ENCODE data around the gene CELA2A.
"Not testable (repeated sequence)": the region's sequence is repeated elsewhere in the genome, so short reads cannot be mapped to it uniquely, and the experiment has no call there.

CELA2A gene

DNA sequence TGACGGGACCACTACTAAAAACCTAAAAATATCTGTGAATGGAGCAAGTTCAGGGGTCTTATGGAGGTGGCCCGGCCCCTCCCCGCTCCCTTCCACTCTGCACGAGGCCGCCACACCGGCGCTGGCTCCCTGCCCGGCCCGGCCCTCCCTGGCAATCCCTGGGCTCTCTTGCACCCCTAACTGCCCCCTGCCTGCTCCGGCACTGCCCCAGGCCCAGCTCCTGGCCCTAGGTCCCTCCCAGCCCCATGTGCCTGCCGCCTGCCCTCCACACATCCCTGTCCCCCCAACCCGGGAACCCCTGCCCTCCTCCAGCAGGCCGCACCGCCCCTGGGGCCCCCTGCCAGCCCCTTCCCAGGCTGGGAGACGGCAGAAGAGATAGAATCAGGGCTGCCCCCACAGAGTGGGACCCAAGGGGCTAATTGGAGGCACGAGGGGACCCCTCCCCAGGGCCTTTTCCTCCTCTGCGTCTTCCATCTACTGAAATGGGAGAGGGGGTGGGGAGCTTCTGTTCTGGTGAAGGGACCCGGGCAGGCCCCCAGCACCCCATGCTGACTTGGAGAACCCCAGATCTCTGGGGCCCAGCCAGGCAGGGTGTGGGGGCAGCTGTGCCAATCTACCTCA is 27.6 kb upstream of the CELA2A start:
- H3K27me3 Mint-ChIP-seq: no peaks in the 10 kb centered on the region
- intact Hi-C loops (cut with micrococcal nuclease): no loop called here
- peaks cover 95% of the 10 kb centered on the region for H3K4me1 Mint-ChIP-seq (ENCODE audit: low read depth)

GRCh38 chr1:15429701-15430149 is 26.8 kb upstream of the CELA2A start:
- peaks cover 82% of the 10 kb centered on the region for H3K36me3 Mint-ChIP-seq (ENCODE audit: low read depth)
- H3K9me3 Mint-ChIP-seq: no peaks in the 10 kb centered on the region
- H3K27me3 Mint-ChIP-seq: no peaks in the 10 kb centered on the region
- H3K27ac Mint-ChIP-seq: peak overlapping the region; percentile 74
- H3K4me3 Mint-ChIP-seq: no peak overlapping the region
- H3K4me1 Mint-ChIP-seq (ENCODE audit: low read depth): peaks cover 93% of the 10 kb centered on the region
- intact Hi-C loops (cut with micrococcal nuclease): loop anchor here (2.0 to 5.0 kb wide), 3 partner anchors 13 to 277 kb away; partner anchors contain the start of gene TMEM51

More for the DNA sequence above, 27.6 kb upstream of the CELA2A start:
- Mint-ChIP-seq H3K36me3 (ENCODE audit: low read depth) (peaks cover 90% of the 10 kb centered on the region), H3K27ac (peak overlapping the region; percentile 74), H3K9me3 (no peaks in the 10 kb centered on the region), H3K4me3 (no peak overlapping the region)

DNA sequence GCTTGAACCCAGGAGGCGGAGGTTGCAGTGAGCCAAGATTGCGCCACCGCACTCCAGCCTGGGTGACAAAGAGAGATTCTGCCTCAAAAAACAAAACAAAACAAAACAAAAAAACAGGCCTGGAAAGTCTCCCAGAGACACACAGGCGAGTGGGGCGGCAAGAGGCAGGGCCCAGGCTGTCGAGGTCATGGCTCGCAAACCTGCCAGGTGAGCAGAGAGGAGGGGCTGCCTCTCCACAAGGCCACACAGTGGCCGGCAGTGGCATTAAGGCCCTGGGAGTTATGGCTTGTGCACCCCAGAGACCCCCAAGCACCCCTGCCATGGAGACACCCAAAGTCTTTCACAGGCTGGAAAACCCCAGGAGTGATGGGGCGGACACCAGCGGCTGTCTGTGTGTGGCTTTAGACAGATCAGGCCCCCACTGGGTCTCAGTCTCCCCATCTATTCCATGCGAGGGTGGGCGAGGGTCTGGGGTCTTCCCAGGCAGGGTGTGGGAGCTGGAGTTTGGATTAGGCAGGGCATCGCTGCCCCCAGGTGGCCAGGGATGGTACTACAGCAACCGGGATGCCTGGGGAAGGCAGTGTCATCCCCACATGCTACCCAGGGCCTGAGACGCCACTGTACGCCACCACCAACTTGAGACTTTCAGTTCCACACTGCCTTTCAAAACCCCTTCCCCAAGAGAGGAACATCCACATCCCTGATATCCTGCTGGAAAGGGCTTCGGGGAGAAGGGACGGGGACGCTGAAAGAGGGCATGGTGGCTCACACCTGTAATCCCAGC is 25.6 kb upstream of the CELA2A start:
- Mint-ChIP-seq H3K9me3 (no peaks in the 10 kb centered on the region), H3K4me1 (ENCODE audit: low read depth) (peaks cover 88% of the 10 kb centered on the region), H3K27me3 (no peaks in the 10 kb centered on the region), H3K4me3 (no peak overlapping the region), H3K27ac (peak overlapping the region; percentile 74), H3K36me3 (ENCODE audit: low read depth) (peaks cover 69% of the 10 kb centered on the region)
- intact Hi-C loops (cut with micrococcal nuclease): loop anchor here (2.0 to 5.0 kb wide), 3 partner anchors 14 to 279 kb away; partner anchors contain the start of gene TMEM51

GRCh38 chr1:15431571-15431948 is 25.0 kb upstream of the CELA2A start:
- Mint-ChIP-seq H3K4me1 (ENCODE audit: low read depth) (peaks cover 82% of the 10 kb centered on the region), H3K9me3 (no peaks in the 10 kb centered on the region), H3K27ac (peak overlapping the region; percentile 67), H3K36me3 (ENCODE audit: low read depth) (peaks cover 64% of the 10 kb centered on the region), H3K27me3 (peaks cover under 1% of the 10 kb centered on the region), H3K4me3 (no peak overlapping the region)
- intact Hi-C loops (cut with micrococcal nuclease): loop anchor here (2.0 to 5.0 kb wide), 3 partner anchors 15 to 279 kb away; partner anchors contain the start of gene TMEM51

- Mint-ChIP-seq H3K4me1 (ENCODE audit: low read depth) (peaks cover 74% of the 10 kb centered on the region), H3K4me3 (no peak overlapping the region)
Observed at GRCh38 chr1:15432324-15432723, 24.2 kb upstream of the CELA2A start.

DNA sequence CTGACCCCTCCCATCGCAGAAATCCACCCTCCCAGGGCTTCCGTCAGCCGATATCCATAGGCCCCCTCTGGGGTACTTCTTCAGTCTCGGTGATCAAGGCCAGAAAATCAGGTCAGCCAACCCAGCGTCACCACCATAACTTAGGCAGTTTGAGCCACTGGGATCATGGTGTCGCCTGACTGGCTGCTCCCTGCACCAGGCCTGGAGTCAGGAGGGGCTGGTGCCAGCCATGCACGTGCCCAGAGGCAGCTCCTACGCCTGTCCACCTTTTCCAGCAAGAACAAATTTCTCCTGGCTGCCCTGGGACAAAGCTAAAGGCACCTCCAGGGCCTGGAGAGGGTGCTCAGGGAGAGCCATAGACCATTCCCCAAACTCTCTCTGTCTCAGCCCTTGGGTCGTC is 23.1 kb upstream of the CELA2A start:
- no peaks in the 10 kb centered on the region for H3K9me3 Mint-ChIP-seq
- no peak overlapping the region for H3K4me3 Mint-ChIP-seq
- intact Hi-C loops (cut with micrococcal nuclease): loop anchor here (5.0 kb wide), 1 partner anchor 281 kb away; the partner anchor contains the start of gene TMEM51
- peaks cover 63% of the 10 kb centered on the region for H3K4me1 Mint-ChIP-seq (ENCODE audit: low read depth)
- H3K36me3 Mint-ChIP-seq (ENCODE audit: low read depth): peaks cover 44% of the 10 kb centered on the region
- peaks cover 8% of the 10 kb centered on the region for H3K27me3 Mint-ChIP-seq
- peak overlapping the region; percentile 67 for H3K27ac Mint-ChIP-seq

More at GRCh38 chr1:15432324-15432723, 24.2 kb upstream of the CELA2A start:
- peaks cover 56% of the 10 kb centered on the region for H3K36me3 Mint-ChIP-seq (ENCODE audit: low read depth)
- peak overlapping the region; percentile 67 for H3K27ac Mint-ChIP-seq
- no peaks in the 10 kb centered on the region for H3K9me3 Mint-ChIP-seq
- intact Hi-C loops (cut with micrococcal nuclease): loop anchor here (5.0 kb wide), 1 partner anchor 280 kb away; the partner anchor contains the start of gene TMEM51
- peaks cover 6% of the 10 kb centered on the region for H3K27me3 Mint-ChIP-seq

DNA sequence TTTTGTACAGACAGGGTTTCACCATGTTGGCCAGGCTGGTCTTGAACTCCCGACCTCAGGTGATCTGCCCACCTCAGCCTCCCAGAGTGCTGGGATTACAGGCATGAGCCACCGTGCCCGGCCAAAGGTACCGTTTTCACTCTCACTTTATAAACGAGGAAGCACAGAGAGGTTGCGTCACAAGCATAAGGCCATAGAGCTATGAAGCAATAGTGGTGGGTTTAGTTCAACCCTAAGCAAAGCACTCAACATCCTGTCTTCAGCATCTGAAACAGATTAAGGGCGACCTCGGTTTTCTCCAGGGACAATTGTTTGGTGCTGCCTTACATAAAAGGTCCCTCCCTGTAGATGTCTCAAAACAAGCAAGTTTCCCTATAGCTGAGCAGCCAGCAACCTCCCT is 21.8 kb upstream of the CELA2A start:
- H3K4me3 Mint-ChIP-seq: peak overlapping the region; percentile 21
- peak overlapping the region; percentile 67 for H3K27ac Mint-ChIP-seq
- intact Hi-C loops (cut with micrococcal nuclease): loop anchor here (5.0 kb wide), 1 partner anchor 282 kb away; the partner anchor contains the start of gene TMEM51
- peaks cover 52% of the 10 kb centered on the region for H3K4me1 Mint-ChIP-seq (ENCODE audit: low read depth)
- not testable (repeated sequence) for H3K9me3 Mint-ChIP-seq, H3K27me3 Mint-ChIP-seq
- peaks cover 32% of the 10 kb centered on the region for H3K36me3 Mint-ChIP-seq (ENCODE audit: low read depth)

GRCh38 chr1:15435239-15436077 is 21.1 kb upstream of the CELA2A start:
- H3K9me3 Mint-ChIP-seq: no peaks in the 10 kb centered on the region
- peaks cover 14% of the 10 kb centered on the region for H3K27me3 Mint-ChIP-seq
- intact Hi-C loops (cut with micrococcal nuclease): no loop called here
- H3K4me1 Mint-ChIP-seq (ENCODE audit: low read depth): peaks cover 45% of the 10 kb centered on the region
- H3K4me3 Mint-ChIP-seq: no peak overlapping the region
- peaks cover 25% of the 10 kb centered on the region for H3K36me3 Mint-ChIP-seq (ENCODE audit: low read depth)
- H3K27ac Mint-ChIP-seq: peak overlapping the region; percentile 67

- peaks cover 10% of the 10 kb centered on the region for H3K36me3 Mint-ChIP-seq (ENCODE audit: low read depth)
- H3K4me1 Mint-ChIP-seq (ENCODE audit: low read depth): peaks cover 30% of the 10 kb centered on the region
- H3K4me3 Mint-ChIP-seq: no peak overlapping the region
- H3K27me3 Mint-ChIP-seq: peaks cover 20% of the 10 kb centered on the region
- intact Hi-C loops (cut with micrococcal nuclease): no loop called here
- no peak overlapping the region for H3K27ac Mint-ChIP-seq
- H3K9me3 Mint-ChIP-seq: no peaks in the 10 kb centered on the region
Observed at GRCh38 chr1:15436881-15437442, 19.6 kb upstream of the CELA2A start.

- H3K36me3 Mint-ChIP-seq (ENCODE audit: low read depth): no peaks in the 10 kb centered on the region
- no peak overlapping the region for H3K27ac Mint-ChIP-seq
- H3K4me3 Mint-ChIP-seq: no peak overlapping the region
- H3K9me3 Mint-ChIP-seq: no peaks in the 10 kb centered on the region
- H3K4me1 Mint-ChIP-seq (ENCODE audit: low read depth): peaks cover 11% of the 10 kb centered on the region
- H3K27me3 Mint-ChIP-seq: peaks cover 34% of the 10 kb centered on the region
- intact Hi-C loops (cut with micrococcal nuclease): no loop called here
Observed at GRCh38 chr1:15439325-15439724, 17.2 kb upstream of the CELA2A start.

DNA sequence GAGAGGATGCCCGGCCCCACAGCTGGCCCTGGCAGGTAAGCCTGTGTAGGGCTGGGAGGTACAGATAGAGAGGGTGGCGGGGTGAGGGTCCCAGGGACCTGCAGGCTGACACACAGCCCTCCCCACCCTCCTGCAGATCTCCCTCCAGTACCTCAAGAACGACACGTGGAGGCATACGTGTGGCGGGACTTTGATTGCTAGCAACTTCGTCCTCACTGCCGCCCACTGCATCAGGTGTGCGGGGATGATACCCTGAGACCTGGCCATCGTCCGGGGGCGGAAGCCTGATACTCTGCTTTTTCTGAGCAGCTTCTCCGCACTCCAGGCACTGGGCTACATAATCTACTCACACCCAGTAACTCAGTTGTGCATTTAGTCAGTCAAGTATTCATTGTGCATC is 16.2 kb upstream of the CELA2A start:
- Mint-ChIP-seq H3K4me1 (ENCODE audit: low read depth) (peaks cover 1% of the 10 kb centered on the region), H3K4me3 (no peak overlapping the region), H3K27ac (no peak overlapping the region), H3K36me3 (ENCODE audit: low read depth) (no peaks in the 10 kb centered on the region), H3K9me3 (no peaks in the 10 kb centered on the region), H3K27me3 (peaks cover 45% of the 10 kb centered on the region)
- intact Hi-C loops (cut with micrococcal nuclease): no loop called here

- Mint-ChIP-seq H3K4me3 (no peak overlapping the region), H3K27ac (no peak overlapping the region), H3K27me3 (peaks cover 54% of the 10 kb centered on the region), H3K9me3 (no peaks in the 10 kb centered on the region), H3K4me1 (ENCODE audit: low read depth) (peaks cover 7% of the 10 kb centered on the region), H3K36me3 (ENCODE audit: low read depth) (no peaks in the 10 kb centered on the region)
- intact Hi-C loops (cut with micrococcal nuclease): no loop called here
Observed at GRCh38 chr1:15441247-15441646, 15.3 kb upstream of the CELA2A start.

GRCh38 chr1:15442119-15442518 is 14.4 kb upstream of the CELA2A start:
- H3K27me3 Mint-ChIP-seq: peaks cover 57% of the 10 kb centered on the region
- H3K9me3 Mint-ChIP-seq: no peaks in the 10 kb centered on the region
- H3K4me3 Mint-ChIP-seq: no peak overlapping the region
- no peak overlapping the region for H3K27ac Mint-ChIP-seq
- H3K4me1 Mint-ChIP-seq (ENCODE audit: low read depth): peaks cover 7% of the 10 kb centered on the region
- intact Hi-C loops (cut with micrococcal nuclease): no loop called here
- H3K36me3 Mint-ChIP-seq (ENCODE audit: low read depth): no peaks in the 10 kb centered on the region

Data from dendritic cell treated with granulocyte-macrophage colony-stimulating factor and Interleukin-4, amounts not matched to agents 40 ng/mL and 50 ng/mL, for 4 days (primary cell).